ENCODE data around the gene DNAJC19. TPM values are rescaled to one million over a fixed set of nuclear protein-coding genes. Genes with fewer than 3 reads are reported as not detected.
"Not testable (repeated sequence)": the region's sequence is repeated elsewhere in the genome, so short reads cannot be mapped to it uniquely, and the experiment has no call there.

The DNAJC19 gene
- total RNA-seq, result 10 to 100 TPM; 74.5 to 76.0 TPM
- long read RNA-seq, transcript DNAJC19-201 (6 exons, 1,454 nt), result major isoform, 18 of 23 reads
- long read RNA-seq, partial matches to known transcripts, result 0 of 23 reads
- long read RNA-seq, other reads (novel, unspliced or antisense), result 0 of 23 reads

DNA sequence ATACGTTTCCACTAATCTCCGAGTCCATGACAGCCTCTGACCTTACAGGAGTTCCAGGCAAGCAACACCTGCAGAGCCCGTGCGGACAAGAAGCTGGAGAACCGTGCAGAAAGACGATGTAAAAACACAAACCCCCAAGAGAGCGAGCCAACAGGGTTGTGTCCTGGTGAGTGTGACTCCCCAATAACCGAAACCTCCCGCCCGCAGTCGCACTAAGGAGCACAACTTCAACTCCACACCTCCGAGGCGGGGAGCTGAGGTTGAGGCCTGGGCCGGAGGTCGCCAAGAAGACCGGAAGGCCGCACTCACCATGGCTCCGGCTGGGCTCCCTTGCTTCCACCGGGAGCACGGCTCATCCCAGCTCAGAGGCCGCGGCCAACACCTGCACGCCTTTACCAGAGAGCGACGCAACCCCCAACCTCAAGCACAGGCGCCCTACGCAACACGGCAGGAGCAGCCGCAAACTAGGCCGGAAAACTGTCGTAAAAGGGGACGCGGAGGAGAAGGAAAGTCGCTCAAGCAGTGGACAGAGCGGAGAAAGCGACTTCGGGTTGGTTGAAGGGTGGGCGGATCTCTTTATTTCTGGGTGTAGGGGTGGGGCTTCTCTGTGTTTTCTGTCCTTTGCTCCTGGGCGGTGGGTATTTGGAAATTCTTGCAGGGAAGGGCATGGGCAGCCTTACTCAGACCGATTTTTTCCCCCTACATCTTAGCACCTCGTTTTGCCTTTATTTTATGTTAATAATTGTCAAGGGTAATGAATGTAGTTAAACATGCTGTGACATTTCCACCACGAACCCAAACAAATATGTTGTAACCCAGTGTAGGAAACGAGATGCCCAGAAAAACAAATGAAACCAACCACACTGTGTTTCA lies at the start of gene DNAJC19:
Gene DNAJC19, minus strand, starts transcription at position 446 of the 873 bp plus-strand sequence. Its CDS starts 134 bp downstream, at position 312.
- intact Hi-C loops (cut with DNase I), result loop anchor here in 1 of 2 donors (10.0 kb wide), 1 partner anchor 65 kb away; no protein-coding TSS in a partner anchor
- ATAC-seq (peak; percentile 99), DNase-seq (peak; percentile 91)

DNA sequence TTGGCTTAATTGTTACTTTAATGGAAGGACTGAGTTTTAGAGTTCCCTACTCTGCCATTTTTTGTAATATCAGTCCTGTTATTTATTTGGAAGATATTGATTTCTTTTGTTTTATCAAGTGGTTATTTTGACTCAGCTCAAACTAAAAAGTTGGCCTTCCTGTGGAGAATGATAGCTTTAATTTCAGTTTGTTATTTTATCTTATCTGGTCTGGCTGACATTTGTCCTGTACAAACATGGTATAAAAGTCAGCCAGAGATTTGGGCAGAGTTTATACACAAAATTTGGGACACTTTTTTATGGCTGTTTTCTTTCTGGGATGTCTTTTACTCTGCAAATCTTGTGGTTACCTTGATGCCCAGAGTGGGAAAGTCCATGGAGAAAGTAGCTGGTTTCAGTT lies 41.4 kb upstream of the DNAJC19 start:
- no peak for DNase-seq
- no peak for ATAC-seq
- intact Hi-C loops (cut with DNase I), result no loop called here

DNA sequence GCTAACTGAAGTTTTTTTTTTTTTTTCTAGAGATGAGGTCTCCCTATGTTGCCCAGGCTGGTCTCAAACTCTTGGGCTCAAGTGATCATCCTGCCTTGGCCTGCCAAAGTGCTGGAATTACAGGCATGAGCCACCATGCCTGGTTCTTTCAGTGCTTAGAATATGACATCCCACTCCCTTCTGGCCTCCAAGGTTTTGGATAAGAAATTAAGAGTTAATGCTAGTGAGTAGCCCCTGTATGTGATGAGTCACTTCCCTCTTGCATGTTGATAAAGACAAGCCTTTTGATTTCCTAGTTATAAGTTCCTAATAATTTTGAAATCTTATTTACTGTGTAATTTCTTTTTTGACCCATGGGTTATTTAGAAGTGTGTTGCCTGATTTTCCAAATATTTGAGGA lies 35.7 kb upstream of the DNAJC19 start:
- DNase-seq, result no peak
- ATAC-seq, result no peak
- intact Hi-C loops (cut with DNase I), result no loop called here

GRCh38 chr3:181017690-181018089 lies 28.2 kb upstream of the DNAJC19 start:
- DNase-seq (no peak), ATAC-seq (no peak)
- intact Hi-C loops (cut with DNase I), result no loop called here

GRCh38 chr3:181009225-181009624 lies 19.7 kb upstream of the DNAJC19 start:
- intact Hi-C loops (cut with DNase I), result no loop called here
- no peak for ATAC-seq
- no peak for DNase-seq

DNA sequence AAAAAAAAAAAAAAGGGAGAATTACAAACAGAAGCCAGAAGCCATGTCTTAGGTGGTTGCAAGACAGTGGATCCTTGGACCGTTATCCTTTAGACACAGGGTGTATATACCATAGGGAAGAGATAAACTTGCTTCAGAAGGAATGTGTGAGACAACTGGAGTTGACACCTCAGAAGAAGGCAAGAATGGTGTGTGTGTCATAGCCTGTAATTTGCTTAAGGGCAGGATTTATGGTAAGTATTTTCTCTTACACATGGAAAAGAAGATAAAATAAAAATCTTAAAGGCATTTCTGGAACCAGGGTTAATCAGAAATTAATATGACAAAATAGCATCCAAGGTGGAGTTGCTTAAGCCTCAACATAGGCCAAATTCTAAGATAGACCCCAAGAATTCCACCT lies 19.3 kb upstream of the DNAJC19 start:
- ATAC-seq, result no peak
- intact Hi-C loops (cut with DNase I), result no loop called here
- DNase-seq, result no peak

- DNase-seq (no peak), ATAC-seq (no peak)
- intact Hi-C loops (cut with DNase I), result no loop called here
These were observed 17.7 kb upstream of the DNAJC19 start for GRCh38 chr3:181007262-181007661.

- intact Hi-C loops (cut with DNase I), result no loop called here
- DNase-seq, result no peak
- ATAC-seq, result no peak
These were observed 17.0 kb upstream of the DNAJC19 start for GRCh38 chr3:181006541-181006940.

- intact Hi-C loops (cut with DNase I); DNase-seq; ATAC-seq: not testable (repeated sequence)
These were observed 13.9 kb upstream of the DNAJC19 start for GRCh38 chr3:181003469-181003868.

DNA sequence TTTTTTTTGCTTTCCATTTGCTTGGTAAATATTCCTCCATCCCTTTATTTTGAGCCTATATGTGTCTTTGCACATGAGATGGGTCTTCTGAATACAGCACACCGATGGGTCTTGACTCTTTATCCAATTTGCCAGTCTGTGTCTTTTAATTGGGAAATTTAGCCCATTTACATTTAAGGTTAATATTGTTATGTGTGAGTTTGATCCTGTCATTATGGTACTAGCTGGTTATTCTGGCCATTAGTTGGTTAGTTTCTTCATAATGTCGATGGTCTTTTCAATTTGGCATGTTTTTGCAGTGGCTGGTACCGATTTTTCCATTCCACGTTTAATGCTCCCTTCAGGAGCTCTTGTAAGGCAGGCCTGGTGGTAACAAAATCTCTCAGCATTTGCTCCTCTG lies 12.8 kb upstream of the DNAJC19 start:
- intact Hi-C loops (cut with DNase I); ATAC-seq; DNase-seq: not testable (repeated sequence)

- intact Hi-C loops (cut with DNase I), result no loop called here
- DNase-seq (no peak), ATAC-seq (no peak)
These were observed 6.9 kb upstream of the DNAJC19 start for GRCh38 chr3:180996415-180996932.

DNA sequence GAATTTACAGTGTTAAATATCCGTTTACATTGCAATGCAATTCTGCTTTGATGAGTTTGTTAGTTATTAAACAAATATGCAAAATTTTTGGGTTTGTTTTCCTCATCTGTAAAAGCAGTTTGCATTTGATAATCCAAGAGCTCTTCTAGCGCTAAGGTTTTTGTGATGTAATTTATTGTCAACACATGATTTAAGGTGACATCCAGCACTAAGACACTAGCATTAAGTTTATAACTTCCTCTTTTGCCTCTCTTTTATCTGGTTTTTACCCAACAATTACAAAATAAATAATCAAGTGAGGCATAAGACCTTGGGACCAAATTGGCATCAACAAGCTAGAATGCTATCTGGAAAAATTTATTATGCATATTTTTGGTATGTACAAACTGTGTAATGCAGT lies 969 bp upstream of the DNAJC19 start:
- ATAC-seq, result no peak
- intact Hi-C loops (cut with DNase I), result no loop called here
- no peak for DNase-seq

DNA sequence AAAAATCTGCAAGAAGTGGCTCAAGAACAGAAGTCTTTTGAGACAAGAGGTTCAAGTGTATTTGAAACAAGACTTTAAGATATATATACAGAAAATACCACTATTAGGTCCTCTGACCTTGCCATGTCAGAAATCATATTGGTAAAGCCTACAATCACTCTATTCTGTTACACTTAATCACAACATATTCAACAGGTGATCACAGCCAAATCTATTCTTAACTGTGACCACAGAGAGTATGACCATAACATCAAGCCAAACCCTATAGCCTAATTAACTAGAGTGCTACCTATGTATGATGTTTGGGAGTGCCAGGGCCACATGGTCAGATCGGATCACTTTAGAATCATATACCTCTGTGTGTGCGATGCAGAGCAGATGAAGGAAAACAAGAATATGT lies 2.2 kb downstream of the DNAJC19 start:
- no peak for ATAC-seq
- DNase-seq, result no peak
- intact Hi-C loops (cut with DNase I), result loop anchor here in 1 of 2 donors (10.0 kb wide), 1 partner anchor 63 kb away; no protein-coding TSS in a partner anchor

DNA sequence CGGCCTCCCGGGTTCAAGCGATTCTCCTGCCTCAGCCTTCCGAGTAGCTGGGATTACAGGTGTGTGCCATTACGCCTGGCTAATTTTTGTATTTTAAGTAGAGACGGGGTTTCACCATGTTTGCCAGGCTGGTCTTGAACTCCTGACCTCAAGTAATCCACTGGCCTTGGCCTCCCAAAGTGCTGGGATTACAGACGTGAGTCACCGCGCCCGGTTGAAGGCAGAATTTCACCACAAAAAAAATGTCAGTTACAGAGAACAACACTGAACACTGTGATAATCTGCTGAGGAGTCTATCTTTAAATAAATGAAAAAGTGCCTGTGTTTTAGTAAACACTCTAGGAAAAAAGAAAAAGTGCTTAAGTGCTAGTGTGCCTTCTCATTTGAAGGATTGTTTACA lies 3.2 kb downstream of the DNAJC19 start:
- ATAC-seq, DNase-seq: not testable (repeated sequence)
- intact Hi-C loops (cut with DNase I), result loop anchor here in 1 of 2 donors (10.0 kb wide), 1 partner anchor 62 kb away; no protein-coding TSS in a partner anchor

GRCh38 chr3:180983136-180983535 lies 6.4 kb downstream of the DNAJC19 start:
- intact Hi-C loops (cut with DNase I), result loop anchor here in 1 of 2 donors (10.0 kb wide), 1 partner anchor 58 kb away; no protein-coding TSS in a partner anchor
- no peak for ATAC-seq
- DNase-seq, result no peak

DNA sequence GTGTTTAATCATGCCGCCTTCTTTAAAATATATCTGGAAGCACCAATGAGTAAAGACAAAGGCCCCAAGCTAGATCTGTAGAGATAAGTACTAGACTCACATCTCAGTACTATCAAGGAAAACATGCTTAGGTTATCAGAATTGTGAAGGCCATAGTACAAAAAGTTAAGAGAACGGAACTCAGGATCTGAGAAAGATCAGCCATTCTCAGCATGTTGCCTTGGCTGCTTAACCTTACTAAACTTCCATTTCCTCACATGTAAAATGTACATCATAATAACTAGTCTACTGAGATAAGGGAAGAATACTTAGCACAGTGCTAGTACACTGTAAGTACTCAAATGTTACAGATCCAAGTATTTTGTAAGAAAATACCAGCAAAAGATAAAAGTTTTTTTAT lies 7.6 kb downstream of the DNAJC19 start:
- no peak for DNase-seq
- ATAC-seq, result no peak
- intact Hi-C loops (cut with DNase I), result loop anchor here in 1 of 2 donors (10.0 kb wide), 1 partner anchor 57 kb away; no protein-coding TSS in a partner anchor

DNA sequence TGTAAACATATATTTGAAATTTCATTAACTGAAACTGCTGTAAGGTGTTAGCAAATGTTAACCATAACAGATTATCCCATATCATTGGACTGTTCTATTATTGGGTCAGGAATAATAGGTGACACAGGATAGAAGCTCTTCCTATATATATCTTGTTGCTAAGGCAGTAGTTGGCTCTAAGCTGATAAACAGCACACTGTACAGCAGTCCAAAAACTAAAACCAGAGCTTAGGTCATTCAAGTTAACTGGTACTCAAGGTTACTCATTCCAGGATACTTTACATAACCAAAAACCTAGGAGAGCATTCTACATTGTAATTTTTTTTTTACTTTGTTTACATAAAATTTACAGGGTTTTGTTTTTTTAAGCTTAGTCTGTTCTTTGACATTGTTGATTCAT lies 8.9 kb downstream of the DNAJC19 start:
- DNase-seq, result no peak
- peak; percentile 87 to 92 for ATAC-seq
- intact Hi-C loops (cut with DNase I), result loop anchor here in 1 of 2 donors (10.0 kb wide), 1 partner anchor 56 kb away; no protein-coding TSS in a partner anchor

DNA sequence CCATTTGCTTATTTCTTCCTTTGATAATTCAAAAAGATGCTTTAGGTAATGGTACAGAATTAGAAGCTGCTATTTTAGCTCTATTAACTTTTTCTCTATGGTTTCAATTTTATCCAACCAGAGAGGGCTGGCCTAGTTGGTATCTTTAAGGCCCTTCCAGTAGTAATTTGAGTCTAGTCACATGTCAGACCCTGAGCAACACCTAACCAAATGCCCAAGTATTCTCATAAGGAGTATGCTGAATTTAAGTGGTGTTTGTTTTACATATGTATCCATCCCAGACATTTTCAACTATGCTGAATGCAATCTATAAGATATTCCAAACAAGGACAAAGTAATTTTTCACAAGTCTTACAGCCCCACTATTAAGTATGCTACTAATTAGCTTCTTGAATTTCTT lies 9.6 kb downstream of the DNAJC19 start:
- ATAC-seq (peak in 1 of 2 donors; percentile 27), DNase-seq (no peak)
- intact Hi-C loops (cut with DNase I), result loop anchor here in 1 of 2 donors (10.0 kb wide), 1 partner anchor 55 kb away; no protein-coding TSS in a partner anchor

- DNase-seq, result no peak
- no peak for ATAC-seq
- intact Hi-C loops (cut with DNase I), result no loop called here
These were observed 12.0 kb downstream of the DNAJC19 start for GRCh38 chr3:180977498-180977897.

- intact Hi-C loops (cut with DNase I), result no loop called here
- DNase-seq (no peak), ATAC-seq (no peak)
These were observed 15.2 kb downstream of the DNAJC19 start for GRCh38 chr3:180974286-180974685.
